ENCODE measurements around the gene TMEM248.

The TMEM248 gene

GRCh38 chr7:66930341-66930740, 9.3 kb downstream of the TMEM248 start:
- no peak for DNase-seq (ENCODE audit: low read depth)
- TF ChIP-seq CTCF (IDR thresholded peaks at IDR 0.05; ENCODE audit: control insufficient read depth, insufficient read depth, low read depth, low read length, missing control alignments): no peak
- no peak overlapping the region for H3K4me3 ChIP-seq (ENCODE audit: control insufficient read depth, low read depth, low read length)

GRCh38 chr7:66933469-66933868, 12.4 kb downstream of the TMEM248 start:
- DNase-seq (ENCODE audit: low read depth): no peak
- no peak for TF ChIP-seq CTCF (IDR thresholded peaks at IDR 0.05; ENCODE audit: control insufficient read depth, insufficient read depth, low read depth, low read length, missing control alignments)

GRCh38 chr7:66937940-66938339, 16.9 kb downstream of the TMEM248 start:
- no peak for TF ChIP-seq CTCF (IDR thresholded peaks at IDR 0.05; ENCODE audit: control insufficient read depth, insufficient read depth, low read depth, low read length, missing control alignments)
- DNase-seq (ENCODE audit: low read depth): no peak
- no peak overlapping the region for H3K4me3 ChIP-seq (ENCODE audit: control insufficient read depth, low read depth, low read length)

More at GRCh38 chr7:66933469-66933868, 12.4 kb downstream of the TMEM248 start:
- no peak overlapping the region for H3K4me3 ChIP-seq (ENCODE audit: control insufficient read depth, low read depth, low read length)

- TF ChIP-seq CTCF (IDR thresholded peaks at IDR 0.05; ENCODE audit: control insufficient read depth, insufficient read depth, low read depth, low read length, missing control alignments): no peak
- no peak overlapping the region for H3K4me3 ChIP-seq (ENCODE audit: control insufficient read depth, low read depth, low read length)
- no peak for DNase-seq (ENCODE audit: low read depth)
These were observed 18.3 kb downstream of the TMEM248 start for GRCh38 chr7:66939325-66939724.

GRCh38 chr7:66946545-66946944, 25.5 kb downstream of the TMEM248 start:
- H3K4me3 ChIP-seq (ENCODE audit: control insufficient read depth, low read depth, low read length): no peak overlapping the region
- no peak for DNase-seq (ENCODE audit: low read depth)
- no peak for TF ChIP-seq CTCF (IDR thresholded peaks at IDR 0.05; ENCODE audit: control insufficient read depth, insufficient read depth, low read depth, low read length, missing control alignments)

- no peak overlapping the region for H3K4me3 ChIP-seq (ENCODE audit: control insufficient read depth, low read depth, low read length)
- no peak for TF ChIP-seq CTCF (IDR thresholded peaks at IDR 0.05; ENCODE audit: control insufficient read depth, insufficient read depth, low read depth, low read length, missing control alignments)
- no peak for DNase-seq (ENCODE audit: low read depth)
These were observed 27.6 kb downstream of the TMEM248 start for GRCh38 chr7:66948480-66949109.

All from AG09309 (cell line).